IPS-15b (cell line): ENCODE results near the gene ODF4.
"Not testable (repeated sequence)": the region's sequence is repeated elsewhere in the genome, so short reads cannot be mapped to it uniquely, and the experiment has no call there.

Experiments used
- H3K27me3 ChIP-seq: one replicate; pipeline ENCODE4 v1.6.1; 2013; ENCODE audit warnings: low read length; ENCODE audit not compliant: control insufficient read depth, insufficient read depth
- H3K36me3 ChIP-seq: one replicate; pipeline ENCODE4 v1.6.1; 2013; ENCODE audit warnings: low read length; ENCODE audit not compliant: control insufficient read depth, insufficient read depth
- H3K4me1 ChIP-seq: one replicate; pipeline ENCODE4 v1.6.1; 2013; ENCODE audit warnings: mild to moderate bottlenecking, low read length; ENCODE audit not compliant: control insufficient read depth, insufficient read depth
- H3K4me3 ChIP-seq: one replicate; pipeline ENCODE4 v1.5.1; 2013; ENCODE audit warnings: low read depth, low read length
- H3K9ac ChIP-seq: one replicate; pipeline ENCODE4 v1.6.1; 2013; ENCODE audit warnings: low read depth, mild to moderate bottlenecking, low read length
- H3K9me3 ChIP-seq: one replicate; pipeline ENCODE4 v1.6.1; 2013; ENCODE audit warnings: mild to moderate bottlenecking, low read length; ENCODE audit not compliant: control insufficient read depth, insufficient read depth

The ODF4 gene

GRCh38 chr17:8387914-8388651 is 48.4 kb downstream of the ODF4 start:
- no peaks in the 10 kb centered on the region for H3K9me3 ChIP-seq
- no peaks in the 10 kb centered on the region for H3K36me3 ChIP-seq
- H3K4me1 ChIP-seq: peaks cover 10% of the 10 kb centered on the region
- H3K4me3 ChIP-seq: no peak overlapping the region
- H3K9ac ChIP-seq: no peak overlapping the region
- no peaks in the 10 kb centered on the region for H3K27me3 ChIP-seq

GRCh38 chr17:8391711-8392110 is 52.1 kb downstream of the ODF4 start:
- Histone ChIP-seq H3K4me1 (peaks cover 6% of the 10 kb centered on the region), H3K36me3 (no peaks in the 10 kb centered on the region), H3K9ac (peak overlapping the region; percentile 54), H3K27me3 (peaks cover 4% of the 10 kb centered on the region), H3K4me3 (no peak overlapping the region), H3K9me3 (no peaks in the 10 kb centered on the region)

GRCh38 chr17:8392274-8392673 is 52.6 kb downstream of the ODF4 start:
- Histone ChIP-seq H3K4me3 (no peak overlapping the region), H3K27me3 (peaks cover 4% of the 10 kb centered on the region), H3K9ac (peak overlapping the region; percentile 54), H3K9me3 (no peaks in the 10 kb centered on the region), H3K36me3 (no peaks in the 10 kb centered on the region), H3K4me1 (peaks cover 6% of the 10 kb centered on the region)

- peaks cover 4% of the 10 kb centered on the region for H3K27me3 ChIP-seq
- no peaks in the 10 kb centered on the region for H3K9me3 ChIP-seq
- peak overlapping the region; percentile 54 for H3K9ac ChIP-seq
- H3K4me3 ChIP-seq: no peak overlapping the region
- no peaks in the 10 kb centered on the region for H3K36me3 ChIP-seq
- H3K4me1 ChIP-seq: peaks cover 6% of the 10 kb centered on the region
Measured at GRCh38 chr17:8392674-8393469, 53.2 kb downstream of the ODF4 start.

GRCh38 chr17:8393470-8394231 is 54.0 kb downstream of the ODF4 start:
- H3K36me3 ChIP-seq: no peaks in the 10 kb centered on the region
- peaks cover 6% of the 10 kb centered on the region for H3K4me1 ChIP-seq
- H3K9me3 ChIP-seq: no peaks in the 10 kb centered on the region
- no peak overlapping the region for H3K9ac ChIP-seq
- no peak overlapping the region for H3K4me3 ChIP-seq
- peaks cover 4% of the 10 kb centered on the region for H3K27me3 ChIP-seq

- not testable (repeated sequence) for H3K4me1 ChIP-seq, H3K4me3 ChIP-seq, H3K27me3 ChIP-seq, H3K9ac ChIP-seq, H3K9me3 ChIP-seq, H3K36me3 ChIP-seq
Measured at GRCh38 chr17:8394497-8394896, 54.9 kb downstream of the ODF4 start.
